CD1c-positive myeloid dendritic cell (primary cell): ENCODE measurements around the gene OR10D3.
"Not testable (repeated sequence)": the region's sequence is repeated elsewhere in the genome, so short reads cannot be mapped to it uniquely, and the experiment has no call there.

Experiments
- DNase-seq: peaks from one replicate; pipeline ENCODE4 v3.0.0-alpha.2; 2016; ENCODE audit errors: extremely low spot score

OR10D3 gene, protein sequence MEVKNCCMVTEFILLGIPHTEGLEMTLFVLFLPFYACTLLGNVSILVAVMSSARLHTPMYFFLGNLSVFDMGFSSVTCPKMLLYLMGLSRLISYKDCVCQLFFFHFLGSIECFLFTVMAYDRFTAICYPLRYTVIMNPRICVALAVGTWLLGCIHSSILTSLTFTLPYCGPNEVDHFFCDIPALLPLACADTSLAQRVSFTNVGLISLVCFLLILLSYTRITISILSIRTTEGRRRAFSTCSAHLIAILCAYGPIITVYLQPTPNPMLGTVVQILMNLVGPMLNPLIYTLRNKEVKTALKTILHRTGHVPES

DNA sequence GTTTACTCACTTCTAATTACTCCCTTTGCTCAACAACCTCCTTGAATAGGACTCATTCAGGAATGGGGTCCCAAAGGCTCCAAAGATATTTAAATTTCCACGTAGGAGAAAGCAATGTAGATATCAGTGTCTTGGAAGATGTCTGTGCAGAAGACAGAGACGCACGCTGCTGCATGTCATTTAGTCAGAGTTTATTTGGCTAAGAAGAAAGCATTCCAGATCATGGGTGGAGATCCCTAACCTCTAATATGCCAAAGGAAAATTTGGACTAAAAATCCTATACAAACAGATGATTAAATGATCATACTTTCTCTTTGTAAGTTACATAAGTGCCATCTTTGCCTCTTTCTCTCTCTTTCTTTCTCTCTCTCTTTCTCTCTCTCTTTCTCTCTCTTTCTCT, at the start of gene OR10D3:
Gene OR10D3, plus strand, starts transcription at position 278 of the 400 bp plus-strand sequence. CDS start 1,925 bp downstream, outside the sequence.
- no peak for DNase-seq

DNA sequence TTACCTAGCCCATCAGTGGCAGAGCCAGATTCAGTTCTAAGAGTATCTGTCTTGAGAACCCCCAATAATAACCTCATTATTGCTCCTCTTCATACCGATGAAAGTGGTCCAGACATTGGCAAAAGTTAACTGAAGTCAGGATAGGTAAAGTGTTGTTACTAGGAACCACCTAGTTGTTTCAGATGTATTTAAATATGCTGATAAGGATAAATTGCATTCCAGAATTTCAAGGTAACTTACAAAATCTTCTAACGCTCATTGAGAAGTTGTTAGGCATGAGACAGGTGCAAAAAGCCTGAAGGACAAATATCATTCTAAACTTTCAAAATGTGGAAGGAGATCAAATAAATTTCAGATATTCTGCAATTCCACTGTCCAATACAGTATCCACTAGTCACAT, 40.1 kb upstream of the OR10D3 start:
- no peak for DNase-seq

DNA sequence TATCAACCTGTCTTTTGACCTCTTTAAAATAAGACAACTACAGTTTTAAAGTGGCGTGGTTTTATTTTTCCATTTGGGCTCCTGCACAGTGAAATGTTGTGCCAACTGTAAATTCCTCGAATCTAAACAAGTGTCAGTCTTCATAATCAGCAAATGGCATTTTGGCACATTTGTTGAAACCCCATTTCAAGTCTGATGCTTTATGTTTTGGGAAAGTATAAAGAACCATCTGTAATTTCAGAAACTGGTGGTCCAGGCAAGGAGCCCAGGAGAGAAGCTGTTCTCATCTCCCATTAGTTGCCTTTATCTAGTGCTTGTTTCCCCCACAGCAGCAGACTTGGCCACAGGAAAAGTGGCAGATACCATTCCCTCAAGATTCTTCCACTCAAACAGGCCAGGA, 35.2 kb upstream of the OR10D3 start:
- no peak for DNase-seq

DNA sequence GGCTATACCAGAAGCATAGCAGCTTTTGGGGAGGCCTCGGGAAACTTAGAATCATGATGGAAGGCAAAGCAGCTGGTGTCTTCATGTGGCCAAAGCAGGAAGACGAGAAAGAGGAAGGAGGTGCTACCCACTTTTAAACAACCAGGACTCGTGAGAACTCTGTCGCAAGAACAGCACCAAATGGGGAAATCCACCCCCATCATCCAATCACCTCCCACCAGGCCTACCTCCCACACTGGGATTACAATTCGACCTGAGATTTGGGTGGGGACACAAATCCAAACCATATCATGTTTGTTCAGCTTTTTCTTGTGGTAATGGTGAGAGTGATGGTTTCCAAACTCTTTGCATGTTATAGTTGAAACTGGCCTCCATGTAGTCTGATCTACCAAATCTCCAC, 32.5 kb upstream of the OR10D3 start:
- peak; percentile 64 for DNase-seq

DNA sequence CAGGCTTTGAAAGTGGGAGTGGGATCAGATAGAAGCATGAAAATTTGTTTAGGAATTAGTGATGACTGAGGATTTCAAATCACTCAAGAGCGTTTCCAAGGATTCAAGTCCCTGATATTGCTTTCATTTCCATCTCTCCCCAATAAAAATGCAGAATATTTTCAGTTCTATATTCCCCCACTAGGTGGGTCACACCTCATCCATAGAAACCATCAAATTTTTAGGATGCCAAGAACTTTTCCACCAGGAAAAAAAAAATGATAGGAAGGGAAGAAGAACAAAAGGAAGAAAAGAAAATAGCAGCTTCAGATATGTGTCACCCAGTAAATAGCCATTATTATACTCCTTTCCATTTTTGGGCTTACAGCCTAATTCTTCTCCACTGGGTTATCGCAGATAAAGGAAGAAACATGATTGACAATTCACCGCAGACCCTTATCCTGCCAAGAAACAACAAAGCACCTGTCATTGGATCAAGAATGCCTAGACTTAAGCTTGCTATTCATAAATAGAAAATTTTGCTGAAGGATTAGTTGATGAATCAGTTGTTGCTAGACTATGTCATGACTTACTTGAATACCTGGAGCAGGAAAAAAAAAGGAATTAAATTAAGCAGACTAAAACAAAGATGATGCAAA, 30.3 kb upstream of the OR10D3 start:
- no peak for DNase-seq

DNA sequence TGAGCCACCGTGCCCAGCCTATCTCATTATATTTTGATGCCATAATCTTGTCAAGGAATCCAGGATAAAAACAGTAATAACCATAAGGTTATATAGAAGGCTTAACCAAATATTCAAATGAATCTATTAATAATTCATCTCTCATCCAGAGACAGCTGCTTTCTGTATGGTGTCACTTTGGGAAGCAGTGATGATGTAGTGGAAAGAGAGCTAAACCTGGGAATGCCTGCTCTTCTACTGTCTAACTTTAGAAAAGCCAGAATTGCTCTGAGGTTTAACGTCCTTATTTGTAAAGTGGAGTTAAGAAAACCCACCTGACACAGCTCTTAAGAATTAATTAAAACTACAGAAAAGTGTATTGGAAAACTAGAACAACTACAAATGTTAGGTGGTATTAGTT, 29.3 kb upstream of the OR10D3 start:
- no peak for DNase-seq

DNA sequence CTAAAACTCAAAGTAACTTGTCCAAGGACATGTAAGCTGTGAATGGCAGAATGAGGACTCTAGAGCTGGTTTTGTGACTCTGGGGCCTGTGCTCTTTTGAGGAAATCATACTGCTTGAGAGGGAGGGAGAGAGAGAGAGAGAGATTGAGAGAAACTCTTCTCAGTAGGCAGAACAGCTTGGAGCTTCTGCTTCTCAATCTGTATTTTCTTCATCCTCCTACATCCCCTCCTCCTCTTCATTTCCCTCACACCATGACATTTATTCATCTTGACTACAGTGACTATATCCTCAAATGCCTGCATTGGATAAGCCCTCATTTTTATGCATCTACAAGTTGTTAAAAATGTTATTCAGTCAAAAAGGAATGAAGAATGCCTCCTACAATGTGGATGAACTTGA, 23.7 kb upstream of the OR10D3 start:
- DNase-seq: no peak

DNA sequence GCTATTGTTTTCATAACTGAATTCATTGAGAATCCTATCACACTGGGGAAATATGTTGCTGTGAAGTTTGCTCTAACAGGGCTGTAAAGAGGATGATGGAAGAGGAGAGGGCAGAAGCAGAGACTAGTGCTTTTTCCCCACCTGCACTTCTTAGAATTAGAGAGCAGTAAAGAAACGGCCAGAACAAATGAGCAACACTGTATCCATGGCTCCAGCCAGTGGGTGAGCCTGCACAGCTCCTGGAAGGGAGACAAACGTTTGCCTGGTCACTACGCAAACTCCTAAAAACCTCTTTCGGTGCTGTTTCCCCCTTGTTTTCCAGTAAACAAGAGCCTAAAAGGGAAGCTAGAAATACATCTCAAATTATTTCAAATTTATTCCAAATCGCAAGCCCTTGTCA, 22.2 kb upstream of the OR10D3 start:
- no peak for DNase-seq

DNA sequence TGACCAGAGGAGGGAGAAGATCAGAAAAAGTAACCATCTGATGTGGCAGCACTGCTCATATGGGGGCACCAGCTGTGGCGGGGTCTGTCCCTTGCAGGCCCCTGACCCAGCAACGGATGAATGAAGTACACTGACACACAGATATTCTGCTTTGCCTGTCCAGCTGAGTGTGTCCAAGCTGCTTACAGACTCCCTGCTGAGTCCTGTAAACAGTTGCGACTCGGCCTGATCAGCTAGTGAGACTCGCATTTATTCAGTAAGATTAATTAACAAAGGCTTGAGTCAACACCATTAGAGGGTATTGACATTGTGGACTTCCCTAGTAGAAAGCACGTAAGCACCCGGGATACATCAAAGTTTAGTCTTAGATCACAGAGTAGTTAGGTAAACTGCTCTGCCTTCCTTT, 15.3 kb upstream of the OR10D3 start:
- DNase-seq: no peak

DNA sequence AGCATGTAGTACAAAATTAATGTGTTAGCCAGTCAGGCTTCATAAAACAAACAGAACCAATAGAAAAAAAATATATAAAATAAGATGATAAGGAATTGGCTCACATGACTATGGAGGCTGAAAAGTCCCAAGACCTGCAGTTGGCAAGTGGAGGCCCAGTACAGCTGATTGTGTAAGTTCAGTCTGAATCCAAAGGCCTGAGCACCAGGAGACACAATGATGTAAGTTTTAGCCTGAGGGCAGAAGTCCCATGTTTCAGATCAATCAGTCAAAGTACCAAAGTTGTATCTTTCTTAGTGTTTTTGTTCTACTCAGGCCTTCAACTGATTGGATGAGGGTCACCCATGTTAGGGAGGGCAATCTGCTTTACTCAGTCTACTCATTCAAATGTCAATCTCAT, 14.3 kb upstream of the OR10D3 start:
- DNase-seq: no peak

DNA sequence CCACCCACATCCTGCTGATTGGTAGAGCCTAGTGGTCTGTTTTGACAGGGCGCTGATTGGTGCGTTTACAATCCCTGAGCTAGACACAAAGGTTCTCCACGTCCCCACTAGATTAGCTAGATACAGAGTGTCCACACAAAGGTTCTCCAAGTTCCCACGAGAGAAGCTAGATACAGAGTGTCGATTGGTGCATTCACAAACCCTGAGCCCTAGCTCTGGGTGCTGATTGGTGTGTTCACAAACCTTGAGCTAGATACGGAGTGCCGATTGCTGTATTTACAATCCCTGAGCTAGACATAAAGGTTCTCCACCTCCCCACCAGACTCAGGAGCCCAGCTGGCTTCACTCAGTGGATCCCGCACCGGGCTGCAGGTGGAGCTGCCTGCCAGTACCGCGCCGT, 12.8 kb upstream of the OR10D3 start:
- DNase-seq: not testable (repeated sequence)

DNA sequence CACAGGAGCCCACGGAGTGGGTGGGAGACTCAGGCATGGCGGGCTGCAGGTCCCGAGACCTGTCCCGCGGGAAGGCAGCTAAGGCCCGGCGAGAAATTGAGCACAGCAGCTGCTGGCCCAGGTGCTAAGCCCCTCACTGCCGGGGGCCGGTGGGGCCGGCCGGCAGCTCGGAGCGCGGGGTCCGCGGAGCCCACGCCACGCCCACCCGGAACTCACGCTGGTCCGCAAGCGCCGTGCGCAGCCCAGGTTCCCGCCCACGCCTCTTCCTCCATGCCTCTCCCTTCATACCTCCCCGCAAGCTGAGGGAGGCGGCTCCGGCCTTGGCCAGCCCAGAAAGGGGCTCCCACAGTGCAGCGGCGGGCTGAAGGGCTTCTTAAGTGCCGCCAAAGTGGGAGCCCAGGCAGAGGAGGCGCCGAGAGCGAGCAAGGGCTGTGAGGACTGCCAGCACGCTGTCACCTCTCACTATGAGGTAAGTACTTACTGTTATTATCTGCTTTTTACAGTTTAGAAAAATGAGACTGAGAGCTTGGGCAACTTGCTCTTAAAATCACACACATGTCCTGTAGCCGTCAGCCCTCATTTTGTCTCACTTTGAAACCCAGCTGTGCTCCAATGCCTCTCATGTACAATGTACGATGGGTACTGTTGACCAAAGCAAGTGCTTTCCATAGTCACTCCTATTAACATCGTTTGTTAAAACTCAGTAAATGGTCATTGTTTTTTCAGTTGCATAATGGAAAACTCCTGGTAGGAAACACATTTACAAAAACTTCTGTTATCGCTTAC, 12.2 kb upstream of the OR10D3 start:
- no peak for DNase-seq

DNA sequence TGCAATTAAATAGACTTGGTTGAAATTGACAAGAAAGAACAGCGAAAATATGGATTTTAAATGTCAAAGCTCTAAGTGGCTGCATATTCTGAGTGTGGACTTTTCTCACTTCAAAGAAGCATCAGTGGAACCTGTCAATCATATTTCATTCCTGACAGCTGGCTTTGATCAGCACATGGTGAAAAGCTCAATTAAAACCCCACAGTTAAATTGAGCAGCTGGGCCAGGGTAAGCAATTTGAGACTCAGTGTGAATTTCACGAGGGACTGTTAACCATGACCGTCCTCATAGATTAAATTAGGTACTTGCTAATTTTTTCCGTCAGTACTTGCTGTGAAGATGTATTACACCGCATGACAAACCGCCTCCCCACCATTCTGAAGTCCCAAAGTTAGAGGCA, 11.0 kb upstream of the OR10D3 start:
- no peak for DNase-seq

DNA sequence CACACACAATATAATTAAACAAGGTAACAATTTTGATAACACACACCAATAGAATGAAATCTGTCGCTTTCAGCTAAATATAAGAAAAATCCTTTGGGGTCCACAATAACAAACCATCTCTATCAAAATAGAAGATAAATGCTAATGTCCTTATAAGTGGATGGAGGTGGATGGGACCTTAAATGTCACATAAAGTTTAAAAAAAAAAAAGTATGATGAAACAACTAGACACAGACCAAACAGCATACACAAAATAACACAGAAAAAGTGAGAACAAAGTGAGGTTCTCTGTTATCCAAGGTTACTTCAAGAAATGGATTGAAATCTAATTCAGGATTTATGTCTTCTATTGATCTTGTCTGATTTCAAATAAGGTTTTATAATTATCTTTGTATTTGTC, 10.5 kb upstream of the OR10D3 start:
- DNase-seq: no peak

DNA sequence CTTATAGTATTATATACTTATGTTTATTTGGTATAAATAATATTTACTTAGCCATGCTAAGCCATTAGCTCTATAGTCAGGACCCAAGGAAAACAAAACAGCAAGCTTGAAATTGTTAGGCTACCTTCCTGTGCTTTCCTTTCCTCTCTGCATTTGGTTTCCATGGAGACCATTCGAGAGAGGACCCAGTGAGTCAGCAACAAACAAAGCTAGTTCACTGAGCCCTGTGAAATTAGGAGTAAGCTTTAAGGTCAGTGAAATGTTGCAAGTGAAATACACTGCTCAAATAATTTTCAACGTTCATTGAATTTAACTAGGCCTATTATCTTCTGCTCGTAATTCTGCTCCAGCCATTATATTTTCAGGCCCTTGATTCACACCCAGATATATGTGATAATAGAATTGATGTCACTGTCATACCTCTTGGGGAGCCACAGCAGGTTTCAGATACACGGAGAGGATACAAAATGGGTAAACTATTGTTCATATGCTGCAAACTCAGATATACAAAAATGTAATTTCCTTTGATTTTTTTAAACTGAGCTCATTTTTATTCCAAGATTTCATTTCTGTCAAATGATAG, 9.1 kb upstream of the OR10D3 start:
- DNase-seq: no peak

DNA sequence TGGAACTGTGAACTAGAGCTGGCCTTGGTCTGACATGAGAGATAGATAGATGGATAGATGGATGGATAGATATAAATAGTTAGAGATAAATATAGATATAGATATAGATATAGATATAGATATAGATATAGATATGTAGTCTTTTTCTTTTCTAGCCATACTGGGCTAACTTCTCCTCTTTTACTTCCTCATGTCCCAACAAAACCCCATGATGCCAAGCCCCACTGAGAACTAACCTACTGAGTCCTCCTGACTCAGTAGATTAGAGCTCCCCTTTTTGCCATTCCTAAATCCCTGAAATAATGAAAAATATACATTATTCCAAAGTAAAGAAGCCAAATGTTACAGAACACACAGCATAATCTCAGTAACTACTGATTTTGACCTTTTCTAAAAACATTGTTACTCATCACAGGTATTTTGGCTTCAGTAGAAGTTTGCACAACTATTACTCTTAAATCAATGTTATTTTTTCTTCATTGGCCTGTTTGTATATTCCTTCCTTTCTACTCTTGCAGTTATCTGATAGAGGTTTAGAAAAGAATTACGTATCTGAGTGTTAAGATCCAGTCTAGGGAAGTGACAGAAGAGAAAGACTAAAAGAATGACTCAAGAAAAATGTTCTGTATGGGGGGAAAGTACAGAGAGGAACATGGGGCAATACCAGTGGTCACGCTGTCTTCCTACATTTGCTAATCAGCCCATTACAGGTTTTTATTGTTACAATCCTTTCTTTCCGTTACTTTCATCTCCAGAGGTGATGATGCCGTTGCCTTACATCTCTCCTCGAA, 6.0 kb upstream of the OR10D3 start:
- peak; percentile 16 for DNase-seq

DNA sequence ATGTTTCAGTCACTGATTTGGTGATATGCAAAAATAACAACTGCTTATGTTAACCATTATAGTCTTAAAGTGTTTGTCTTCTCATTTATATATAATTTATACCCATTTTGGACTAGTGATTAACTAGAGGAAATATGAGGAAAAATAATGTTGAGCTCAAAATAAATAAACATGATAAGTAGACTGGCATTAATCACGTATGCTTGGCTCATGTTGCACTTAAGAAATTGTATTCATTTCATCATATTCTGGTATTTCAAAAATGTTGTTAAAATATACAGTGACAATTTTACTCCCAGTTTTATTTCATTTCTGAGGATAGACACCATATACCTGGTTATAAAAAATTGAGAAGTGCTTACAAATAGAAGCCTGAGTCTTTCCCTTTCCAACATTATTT, 3.8 kb upstream of the OR10D3 start:
- DNase-seq: no peak

DNA sequence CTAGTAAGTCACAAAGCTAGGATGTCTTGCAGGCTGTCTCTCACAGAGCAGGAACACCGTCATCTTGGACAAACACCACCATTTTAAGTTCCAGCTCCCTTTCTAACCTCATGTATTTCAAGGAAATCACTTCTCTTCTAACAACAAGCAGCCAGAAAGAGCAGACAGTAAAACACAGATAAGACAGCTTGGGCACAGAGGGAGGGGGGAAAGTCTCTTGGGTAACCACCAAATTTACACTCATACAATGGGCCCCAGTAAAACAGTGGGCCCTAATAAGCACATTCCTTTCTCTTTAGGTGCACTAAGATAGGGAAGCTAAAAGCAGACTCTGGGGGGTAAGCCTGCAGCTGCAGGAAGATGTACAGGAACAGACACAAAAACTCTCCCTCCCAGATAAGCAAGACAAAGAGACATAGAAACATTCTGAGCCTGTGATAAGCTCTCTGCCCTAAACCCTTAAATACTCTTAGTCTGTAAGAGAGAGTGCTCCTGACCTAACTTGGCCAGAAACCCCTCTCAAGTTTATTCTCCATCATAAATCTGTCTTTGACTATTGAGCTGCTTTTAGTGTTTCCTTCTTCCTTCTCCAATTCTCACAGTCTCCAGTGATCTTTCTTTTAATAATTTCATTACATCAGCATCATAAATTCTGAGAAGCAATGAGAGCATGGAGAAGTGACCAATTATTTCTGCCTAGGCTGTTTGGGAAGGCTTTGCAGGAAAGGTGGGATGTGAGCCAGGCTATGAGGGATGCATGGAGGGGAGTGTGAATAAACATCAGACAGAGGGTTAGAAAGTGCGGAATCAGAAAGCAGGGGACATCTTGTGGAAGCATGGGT, 7.4 kb downstream of the OR10D3 start:
- DNase-seq: no peak

DNA sequence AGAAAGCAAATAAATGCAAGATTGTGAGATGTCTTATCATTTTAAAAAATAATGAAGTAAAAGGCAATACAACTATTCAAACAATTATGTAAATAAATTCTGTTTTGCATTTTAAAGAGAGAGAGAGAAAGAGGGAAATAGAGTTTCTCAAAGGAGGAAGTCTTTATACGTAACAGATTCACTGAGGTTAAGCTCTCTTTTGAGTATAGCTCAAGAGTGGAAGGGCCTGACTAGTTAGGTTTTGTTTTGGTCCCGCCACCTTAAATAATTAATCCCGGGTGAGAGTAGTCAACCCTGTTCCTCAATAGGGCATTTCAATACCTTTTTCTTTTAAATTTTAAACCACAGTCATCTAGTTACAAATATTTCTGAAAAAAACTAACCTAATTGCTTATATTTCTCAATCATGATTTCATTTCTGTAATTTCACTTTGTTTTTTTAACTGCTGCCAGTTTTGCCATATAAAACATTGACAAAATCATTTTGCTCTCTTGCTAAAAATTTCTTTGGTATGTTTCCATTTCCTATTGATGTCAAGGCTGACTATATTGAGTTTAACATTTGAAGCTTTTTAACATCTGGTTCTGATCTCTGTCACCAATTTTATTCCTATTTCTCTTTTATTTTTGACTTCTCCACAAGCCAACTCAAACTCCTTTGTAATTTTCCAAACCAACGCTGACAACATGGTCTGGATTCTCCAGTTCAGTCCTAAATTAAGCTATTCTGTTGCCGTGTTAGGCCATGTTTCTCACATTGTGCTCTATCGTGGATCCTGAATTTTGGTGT, 10.3 kb downstream of the OR10D3 start:
- peak; percentile 23 for DNase-seq
